GM06990 (cell line): ENCODE results near the gene CGAS.

Experiments
- DNase-seq: peaks from one replicate; pipeline ENCODE4 v3.0.0-alpha.2; 2011; ENCODE audit not compliant: insufficient read length; ENCODE audit errors: extremely low read depth
- H3K27me3 ChIP-seq: replicated peaks from 2 replicates; pipeline ENCODE4 v1.6.0; 2011; ENCODE audit warnings: low read length; ENCODE audit not compliant: control insufficient read depth, insufficient read depth
- H3K36me3 ChIP-seq: 2 replicates; pipeline ENCODE4 v1.5.1; 2011; ENCODE audit warnings: low read length; ENCODE audit not compliant: control insufficient read depth, insufficient read depth
- H3K4me3 ChIP-seq: replicated peaks from 2 replicates; pipeline ENCODE4 v1.5.1; 2011; ENCODE audit warnings: low read depth, mild to moderate bottlenecking, control low read depth, low read length
- CTCF ChIP-seq: IDR thresholded peaks from 2 replicates; pipeline ENCODE4 v1.5.1; 2011; ENCODE audit warnings: low read length, control low read depth, mild to moderate bottlenecking, inconsistent platforms; ENCODE audit not compliant: insufficient read depth, poor library complexity, severe bottlenecking

Gene CGAS

GRCh38 chr6:73455865-73456629 lies 4.0 kb upstream of the CGAS start:
- H3K4me3 ChIP-seq: no peak overlapping the region
- H3K27me3 ChIP-seq: no peaks in the 10 kb centered on the region
- TF ChIP-seq CTCF: no peak
- no peaks in the 10 kb centered on the region for H3K36me3 ChIP-seq
- DNase-seq: no peak

GRCh38 chr6:73451223-73452106 lies 632 bp downstream of the CGAS start:
- no peaks in the 10 kb centered on the region for H3K27me3 ChIP-seq
- peak overlapping the region; percentile 83 for H3K4me3 ChIP-seq
- no peaks in the 10 kb centered on the region for H3K36me3 ChIP-seq
- DNase-seq: peak; percentile 82
- TF ChIP-seq CTCF: no peak

DNA sequence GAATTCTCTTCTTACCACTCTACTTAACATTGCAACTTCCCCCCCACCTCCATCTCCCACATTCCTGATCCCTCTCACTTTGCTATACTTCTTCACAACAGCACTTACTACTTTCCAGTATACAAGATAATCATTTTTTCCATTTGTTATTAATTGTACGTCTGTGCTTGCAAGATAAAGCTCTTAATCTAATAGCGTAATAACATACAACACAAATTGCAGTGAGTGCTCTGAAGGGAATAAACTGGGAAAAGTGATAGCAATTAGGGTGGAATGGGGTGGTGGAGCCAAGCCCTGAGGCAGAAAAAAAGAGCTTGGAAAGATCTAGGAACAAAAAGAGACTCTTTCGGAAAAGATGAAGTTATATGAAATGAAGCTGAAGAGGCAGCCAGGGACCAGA lies 8.5 kb downstream of the CGAS start:
- DNase-seq: no peak
- no peak overlapping the region for H3K4me3 ChIP-seq
- no peak for TF ChIP-seq CTCF
- no peaks in the 10 kb centered on the region for H3K27me3 ChIP-seq
- peaks cover 8% of the 10 kb centered on the region for H3K36me3 ChIP-seq

- no peaks in the 10 kb centered on the region for H3K27me3 ChIP-seq
- peaks cover 17% of the 10 kb centered on the region for H3K36me3 ChIP-seq
- no peak for TF ChIP-seq CTCF
- no peak for DNase-seq
- no peak overlapping the region for H3K4me3 ChIP-seq
Observed at GRCh38 chr6:73435236-73435635, 16.9 kb downstream of the CGAS start.

DNA sequence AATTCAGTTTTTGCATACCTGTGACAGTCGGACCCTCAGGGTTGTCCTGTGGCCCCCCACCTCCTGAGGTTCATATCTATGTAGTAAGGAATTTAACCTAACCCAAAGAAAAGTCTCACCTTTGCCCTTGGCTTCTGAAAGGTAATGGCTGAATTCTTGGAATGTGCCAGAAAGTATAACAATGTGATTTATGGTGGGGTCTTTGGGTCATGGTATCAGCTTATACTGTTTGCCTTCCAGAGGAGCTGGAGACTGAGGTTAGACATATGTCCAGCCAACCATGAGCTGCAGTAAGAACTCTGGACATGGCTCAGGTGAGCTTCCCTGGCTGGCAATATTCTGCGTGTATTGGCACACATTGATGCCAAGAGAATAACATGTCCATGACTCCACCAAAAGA lies 30.6 kb downstream of the CGAS start:
- Histone ChIP-seq H3K27me3 (no peaks in the 10 kb centered on the region), H3K4me3 (no peak overlapping the region), H3K36me3 (peaks cover 6% of the 10 kb centered on the region)
- TF ChIP-seq CTCF: no peak
- DNase-seq: no peak
